GM21717 (cell line): ENCODE results near the gene BCO1.
"Not testable (repeated sequence)": the region's sequence is repeated elsewhere in the genome, so short reads cannot be mapped to it uniquely, and the experiment has no call there.

Experiments
- ATAC-seq: cut with Tn5 transposase; IDR thresholded peaks from one replicate; pipeline ENCODE4 v1.9.1; 2021; ENCODE audit warnings: mild to moderate bottlenecking, moderate library complexity; ENCODE audit not compliant: unreplicated experiment

Gene BCO1

GRCh38 chr16:81238296-81239011, at the start of gene BCO1:
Gene BCO1 (plus strand): TSS chr16:81238689. CDS start chr16:81238909, 220 bp downstream.
- no peak for ATAC-seq

DNA sequence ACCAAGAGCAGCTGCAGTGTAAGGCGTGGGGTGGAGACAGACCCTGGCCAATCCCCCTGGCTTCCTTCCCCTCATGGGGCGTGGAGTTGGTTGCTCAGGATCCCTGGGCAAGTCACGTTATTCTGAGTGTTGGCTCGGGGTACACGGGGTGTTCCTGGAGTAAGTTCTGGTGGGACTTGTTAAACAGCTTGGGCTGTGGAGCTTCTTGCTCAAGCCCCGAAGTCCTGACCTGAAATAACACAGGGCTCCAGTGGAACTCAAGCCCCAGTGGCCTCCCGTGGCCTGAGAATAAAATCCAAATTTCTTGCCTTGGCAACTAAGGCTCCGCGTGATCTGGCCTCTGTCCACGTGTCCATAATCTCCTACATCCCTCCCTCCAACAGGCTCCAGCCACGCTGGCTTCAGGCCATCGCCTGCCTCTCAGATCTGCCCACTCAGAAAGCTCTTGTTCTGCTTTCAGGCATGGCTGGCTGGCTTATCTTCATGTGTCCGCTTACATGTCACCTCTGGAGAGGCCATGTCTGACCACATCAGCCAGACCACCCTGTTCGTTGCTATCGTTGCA, 49.3 kb upstream of the BCO1 start:
- no peak for ATAC-seq

DNA sequence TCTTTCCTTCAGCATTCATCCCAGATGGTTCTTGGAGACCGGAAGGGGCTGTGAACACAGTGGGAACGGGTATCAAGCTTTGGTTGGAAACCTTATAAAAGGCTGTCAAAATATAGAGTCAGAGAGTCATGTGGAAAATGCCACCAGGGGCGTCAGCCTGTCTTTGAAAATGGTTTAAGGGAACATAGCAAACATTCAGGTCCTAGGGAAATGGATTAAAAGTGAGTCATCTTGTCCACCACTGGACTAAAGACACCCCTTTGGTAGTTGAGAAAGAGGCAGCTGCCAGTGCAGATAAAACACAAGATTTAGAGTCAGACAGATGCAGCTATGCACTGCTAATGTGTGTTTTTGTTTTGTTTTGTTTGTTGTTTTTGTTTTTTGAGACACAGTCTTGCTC, 47.8 kb upstream of the BCO1 start:
- no peak for ATAC-seq

DNA sequence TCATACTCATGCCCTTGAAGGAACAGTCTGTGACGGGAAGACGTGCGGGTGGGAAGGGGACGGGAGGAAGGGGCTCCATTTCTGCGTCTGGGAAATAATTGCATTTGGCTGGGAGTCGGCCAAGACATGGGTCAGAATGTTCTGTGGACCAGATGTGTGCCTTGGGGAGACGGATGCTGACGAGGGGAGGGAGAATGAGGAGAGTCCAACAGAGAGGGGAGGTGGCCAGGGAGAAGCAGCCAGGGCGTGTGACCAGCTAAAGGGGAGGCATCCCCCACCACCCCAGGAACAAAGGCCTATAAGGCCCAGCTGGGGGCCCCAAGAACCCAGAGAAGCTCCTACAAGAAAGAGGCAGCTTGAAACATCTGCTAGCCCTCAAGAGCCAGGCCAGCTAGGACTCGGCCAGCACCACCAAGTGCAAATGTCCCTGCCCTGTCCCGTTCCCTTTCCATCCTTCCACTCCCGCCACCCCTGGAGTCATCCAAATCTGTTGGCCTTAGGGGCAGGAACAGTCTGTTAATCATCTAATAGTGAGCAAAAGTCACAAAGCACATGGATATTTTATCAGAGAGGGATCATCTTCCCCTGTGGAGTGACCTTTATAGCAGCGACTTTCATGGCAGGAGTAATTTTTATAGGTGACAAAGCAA, 42.5 kb upstream of the BCO1 start:
- ATAC-seq: no peak

DNA sequence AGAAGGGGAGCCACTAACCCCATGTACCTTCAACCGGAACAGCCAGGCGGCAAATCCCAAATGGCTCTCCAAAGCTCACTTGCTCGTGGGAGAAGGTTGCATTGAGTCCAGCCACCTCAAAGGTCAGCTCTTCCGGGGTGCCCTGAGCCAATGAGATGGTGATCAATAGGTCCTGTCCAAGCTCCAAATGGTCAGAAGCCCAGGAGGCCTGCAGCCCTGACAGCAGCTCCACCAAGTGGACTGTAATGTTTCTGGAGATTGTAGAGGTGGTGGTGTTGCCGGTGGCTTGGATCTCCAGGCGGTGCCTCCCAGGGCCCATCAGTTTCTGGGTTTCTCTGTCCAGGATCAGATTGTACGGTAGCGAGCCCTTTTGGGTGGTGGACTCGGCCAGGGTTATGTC, 39.9 kb upstream of the BCO1 start:
- ATAC-seq: no peak

DNA sequence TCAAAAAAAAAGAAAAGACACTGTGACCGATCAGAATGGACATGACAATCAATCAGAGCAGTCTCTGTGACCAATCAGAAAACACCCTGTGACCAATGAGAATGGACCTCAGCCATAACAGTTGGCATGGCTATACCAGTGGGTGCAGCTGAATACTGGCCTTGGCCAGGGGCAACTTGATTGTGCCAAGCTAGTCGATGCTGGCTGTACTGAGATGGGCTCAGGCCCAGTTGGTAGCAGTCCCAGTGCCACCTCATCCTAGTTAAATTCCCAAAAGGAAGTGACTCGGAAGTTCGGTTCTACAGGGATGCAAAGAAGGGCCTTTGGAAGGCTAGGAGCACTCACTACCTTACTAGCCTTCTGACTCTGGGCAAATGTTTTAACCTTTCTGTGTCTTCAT, 37.2 kb upstream of the BCO1 start:
- ATAC-seq: no peak

DNA sequence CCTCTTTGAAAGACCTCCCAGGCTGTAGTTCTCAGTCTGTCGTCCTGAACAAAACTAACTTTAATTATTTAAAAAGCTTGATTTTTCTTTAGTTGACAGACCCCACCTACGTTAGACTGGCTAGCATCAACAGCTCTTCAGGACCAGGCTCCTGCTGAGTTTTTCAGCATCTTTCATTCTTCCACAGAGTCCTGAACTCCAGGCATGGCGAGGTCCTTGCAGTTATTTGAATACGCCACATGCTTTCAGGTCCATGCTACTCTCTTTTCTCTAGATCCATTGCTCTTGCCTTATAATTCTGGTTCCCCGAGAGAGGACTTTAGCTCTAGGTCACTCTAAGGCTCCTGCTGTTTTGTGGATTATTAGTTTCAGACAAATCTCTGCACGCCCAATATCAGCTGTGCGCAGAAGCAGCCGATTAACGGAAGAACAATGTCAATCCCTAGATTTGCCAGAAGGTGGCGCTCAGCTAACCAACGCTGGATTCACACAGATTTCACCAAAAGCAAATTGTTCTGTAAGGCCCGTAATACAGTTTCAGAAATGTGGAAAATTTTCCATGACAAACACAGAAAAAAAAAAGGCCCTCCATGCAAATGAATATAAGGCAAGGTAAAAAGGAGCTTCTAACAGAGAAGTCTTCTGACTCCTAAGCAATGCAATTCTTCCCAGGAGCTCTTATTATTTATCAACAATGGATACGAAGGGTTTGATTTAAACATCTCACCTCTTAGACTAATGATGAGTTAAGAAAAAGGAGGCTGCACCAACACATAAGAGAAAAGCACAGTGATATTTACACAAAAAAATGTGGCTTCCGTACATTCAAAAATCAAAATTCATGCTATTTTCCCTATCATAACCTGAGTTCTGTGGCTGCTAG, 33.5 kb upstream of the BCO1 start:
- ATAC-seq: no peak

- ATAC-seq: no peak
These were observed 31.4 kb upstream of the BCO1 start for GRCh38 chr16:81207076-81207475.

- ATAC-seq: no peak
These were observed 27.7 kb upstream of the BCO1 start for GRCh38 chr16:81210807-81211206.

DNA sequence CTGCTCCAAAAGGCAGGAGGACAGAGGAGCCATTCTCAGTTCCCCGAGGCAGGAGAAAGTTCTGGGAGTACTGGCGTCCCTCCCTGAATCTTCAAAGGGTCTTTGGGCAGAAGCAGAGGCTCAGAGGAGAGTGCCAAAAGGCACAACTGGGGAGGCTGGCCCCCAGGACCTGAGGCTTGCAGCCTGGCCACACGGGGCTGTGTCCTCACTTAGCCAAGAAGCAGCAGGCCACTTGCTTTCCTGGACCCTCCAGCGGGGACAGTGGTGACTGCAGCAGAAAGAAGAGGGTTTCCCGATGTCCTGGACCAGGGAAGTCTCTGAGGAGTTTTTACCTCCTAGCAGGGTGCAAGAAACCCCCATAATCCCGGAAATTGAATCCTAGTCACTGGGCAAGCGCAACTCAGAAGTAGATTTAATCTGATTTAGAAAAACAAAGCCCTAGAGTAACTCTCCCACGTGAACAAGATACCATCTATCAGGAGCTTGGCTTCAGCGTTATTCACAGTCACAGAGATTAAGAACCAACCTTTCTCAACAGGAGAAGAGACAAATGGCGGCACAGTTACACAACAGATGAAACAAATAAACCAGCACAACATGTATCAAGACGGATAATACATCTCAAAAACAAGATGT, 25.5 kb upstream of the BCO1 start:
- no peak for ATAC-seq

DNA sequence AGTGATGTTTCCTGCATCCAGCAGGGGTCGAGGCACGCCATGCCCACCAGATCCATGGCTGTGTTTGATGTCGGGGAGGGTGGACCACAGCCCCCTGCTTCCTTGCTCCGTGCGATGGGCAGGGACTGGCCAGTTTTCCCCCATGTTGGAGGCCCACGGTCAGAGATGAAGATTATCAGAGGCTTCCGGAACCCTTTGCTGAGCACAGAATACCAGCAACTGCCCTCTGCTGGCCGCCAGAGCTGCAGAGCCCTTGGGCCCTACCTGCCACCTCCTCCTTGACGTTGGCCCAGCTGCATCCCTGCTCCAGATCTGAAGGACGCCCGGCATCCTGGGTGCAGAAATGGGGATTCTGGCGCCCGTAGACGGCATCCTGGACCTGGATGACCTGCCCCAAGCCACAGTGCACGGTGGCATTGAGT, 23.7 kb upstream of the BCO1 start:
- no peak for ATAC-seq

DNA sequence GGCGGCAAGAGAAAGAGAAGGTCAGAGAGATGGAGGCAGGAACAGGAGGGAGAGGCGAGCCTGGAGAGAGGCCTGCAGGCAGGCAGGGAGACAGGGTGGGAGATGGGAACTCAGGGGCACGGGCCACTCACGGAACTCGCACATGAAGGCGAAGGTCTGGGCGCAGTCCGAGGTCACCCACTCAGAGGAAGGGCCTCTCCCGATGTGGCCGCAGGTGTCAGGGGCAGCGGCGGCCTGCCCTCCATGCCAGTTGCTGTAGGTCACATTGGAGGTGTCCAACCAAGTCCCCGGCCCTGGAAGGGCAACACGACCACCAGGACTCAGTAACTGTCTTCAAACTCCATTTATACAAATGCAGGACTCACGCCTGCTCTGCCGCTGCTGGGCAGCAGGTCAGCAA, 22.4 kb upstream of the BCO1 start:
- no peak for ATAC-seq

DNA sequence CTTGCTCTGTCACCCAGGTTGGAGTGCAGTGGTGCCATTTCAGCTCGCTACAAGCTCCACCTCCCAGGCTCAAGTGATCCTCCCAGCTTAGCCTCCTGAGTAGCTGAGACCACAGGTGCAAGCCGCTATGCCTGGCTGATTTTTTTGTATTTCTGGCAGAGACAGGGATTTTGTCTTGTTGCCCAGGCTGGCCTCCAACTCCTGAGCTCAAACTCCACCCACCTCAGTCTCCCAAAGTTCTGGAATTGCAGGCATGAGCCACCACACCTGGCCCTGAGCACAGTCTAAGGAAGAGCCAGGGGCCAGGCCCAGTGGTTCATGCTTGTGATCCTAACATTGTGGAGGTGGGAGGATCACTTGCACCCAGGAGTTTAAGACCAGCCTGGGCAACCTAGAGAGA, 21.8 kb upstream of the BCO1 start:
- ATAC-seq: no peak

GRCh38 chr16:81219151-81219550, 19.3 kb upstream of the BCO1 start:
- no peak for ATAC-seq

DNA sequence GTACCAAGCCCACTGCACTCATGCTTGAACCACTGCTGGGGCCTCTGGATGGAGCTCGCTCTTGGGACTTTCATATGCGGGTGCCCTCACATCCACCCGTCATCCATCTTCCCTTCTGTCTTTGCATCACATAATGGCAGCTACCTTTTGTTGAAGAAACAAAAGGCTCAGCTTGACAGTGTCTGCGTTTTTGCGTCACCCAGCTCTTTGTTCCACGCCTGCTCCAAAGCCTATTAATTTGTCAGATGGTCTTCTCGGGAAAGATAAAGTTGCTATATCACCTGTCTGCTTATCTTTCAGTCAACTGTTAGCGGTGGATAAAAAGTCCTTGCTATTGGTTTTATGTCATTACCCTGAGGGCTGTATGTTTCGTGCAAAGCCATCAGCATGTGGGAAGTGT, 18.1 kb upstream of the BCO1 start:
- ATAC-seq: no peak

GRCh38 chr16:81221731-81222130, 16.8 kb upstream of the BCO1 start:
- ATAC-seq: no peak

DNA sequence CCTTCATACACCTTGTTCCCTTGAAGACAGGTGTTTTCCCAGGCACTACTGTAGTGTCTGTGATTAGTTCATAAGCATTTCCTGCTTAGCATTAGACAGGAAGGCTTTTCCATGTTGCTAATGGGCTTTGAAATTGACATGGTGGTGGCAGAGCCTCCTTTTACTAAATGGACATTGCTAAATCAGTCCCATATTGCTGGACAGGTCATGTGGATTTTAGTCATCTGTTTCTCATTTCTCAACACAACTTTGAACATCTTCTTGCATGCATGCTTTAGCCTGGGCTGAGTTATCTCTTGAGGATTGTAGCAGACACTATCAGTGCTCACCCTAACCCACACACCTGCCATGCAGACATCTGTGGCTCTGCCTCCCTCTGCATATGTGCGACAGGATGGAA, 13.7 kb upstream of the BCO1 start:
- ATAC-seq: no peak

DNA sequence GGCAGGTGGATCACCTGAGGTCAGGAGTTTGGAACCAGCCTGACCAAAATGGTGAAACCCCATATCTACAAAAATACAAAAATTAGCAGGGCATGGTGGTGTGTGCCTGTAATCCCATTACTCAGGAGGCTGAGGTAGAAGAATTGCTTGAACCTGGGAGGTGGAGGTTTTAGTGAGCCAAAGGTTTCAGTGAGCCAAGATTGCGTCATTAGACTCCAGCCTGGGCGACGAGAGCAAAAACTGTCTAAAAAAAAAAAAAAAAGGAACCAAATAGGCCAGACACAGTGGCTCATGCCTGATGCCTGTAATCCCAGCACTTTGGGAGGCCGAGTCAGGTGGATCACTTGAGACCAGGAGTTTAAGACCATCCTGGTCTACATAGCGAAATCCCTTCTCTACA, 12.8 kb upstream of the BCO1 start:
- not testable (repeated sequence) for ATAC-seq

DNA sequence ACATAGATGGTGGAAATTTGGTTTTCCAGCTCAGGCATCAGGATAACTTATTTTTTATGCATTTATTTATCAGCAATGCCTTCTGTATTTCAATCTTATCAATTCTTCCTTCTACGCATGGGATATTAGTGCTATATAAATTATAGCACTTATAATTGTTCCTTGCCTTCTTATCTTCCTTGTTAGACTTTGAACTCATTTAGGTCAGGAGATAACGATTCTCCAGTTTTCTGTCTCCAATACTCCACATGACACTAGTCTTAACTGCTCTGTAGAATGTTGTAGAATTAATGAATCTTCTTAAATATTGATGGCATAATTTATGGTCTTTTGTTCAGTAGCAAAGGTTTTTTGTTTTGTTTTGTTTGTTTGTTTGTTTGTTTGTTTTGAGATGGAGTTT, 10.7 kb upstream of the BCO1 start:
- no peak for ATAC-seq

- ATAC-seq: no peak
These were observed 8.7 kb upstream of the BCO1 start for GRCh38 chr16:81229811-81230210.

- ATAC-seq: no peak
These were observed 7.5 kb upstream of the BCO1 start for GRCh38 chr16:81231014-81231413.
